HepG2 (cell line): ENCODE measurements around the gene SPATA13. TPM values are rescaled to one million over a fixed set of nuclear protein-coding genes. Genes with fewer than 3 reads are reported as not detected.

ENCODE experiments used
- ATAC-seq: fragments of 200-7000 bp; cut with Tn5 transposase; 3 replicates; pipeline ENCODE4 v1.9.1; 2020; ENCODE audit warnings: mild to moderate bottlenecking, moderate library complexity
- BruUV-seq: library from RNA; stranded (reverse); fragments of 400-500 nt; replicated peaks from 2 replicates; lab custom pipeline; 2021; lab: Mats Ljungman, UMichigan
- CTCF ChIA-PET: fragments of 300-600 bp; formaldehyde crosslinking; extraction: SDS; loops from one replicate; lab custom pipeline; 2021; ENCODE audit warnings: low total read pairs, inconsistent platforms, low intra/inter-chr PET ratio; lab: Yijun Ruan, JAX
- POLR2A ChIA-PET: fragments of 350-600 bp; sonication (Branson Sonifier 250); formaldehyde crosslinking; loops from one replicate; lab custom pipeline; 2020; ENCODE audit warnings: antibody characterized with exemption, inconsistent platforms; lab: Yijun Ruan, JAX
- DNase-seq: peaks from one replicate; pipeline ENCODE4 v3.0.0-alpha.2; 2015; ENCODE audit warnings: low spot score
- FAIRE-seq: peaks from 3 replicates; lab custom pipeline; 2011; peaks lifted over from hg19 to GRCh38; lab: Jason Lieb, UNC
- H2AFZ ChIP-seq: one replicate; pipeline ENCODE4 v1.6.1; 2011; ENCODE audit warnings: low read length, inconsistent platforms
- H3K27ac ChIP-seq: fragments of 300-600 bp; 3 replicates; pipeline ENCODE4 v1.8.0; 2011; ENCODE audit warnings: mixed run types, mild to moderate bottlenecking, mixed read lengths, low read length, inconsistent platforms; ENCODE audit not compliant: insufficient read depth; ENCODE audit errors: extremely low read length
- H3K27me3 ChIP-seq, 2 experiments: fragments of 200-600 bp in 1 of 2; 2 replicates in 1 of 2; 3 replicates in 1 of 2; pipeline versions ENCODE4 v1.6.0 to v1.8.0; 2011; ENCODE audit warnings: low read length in 2 of 2, mild to moderate bottlenecking in 2 of 2, moderate library complexity in 2 of 2, inconsistent platforms in 1 of 2; ENCODE audit not compliant: insufficient read depth in 2 of 2, control insufficient read depth in 1 of 2
- H3K36me3 ChIP-seq, 2 experiments: fragments of 200-600 bp in 1 of 2; replicated peaks in 1 of 2; 2 replicates in 1 of 2; 3 replicates in 1 of 2; pipeline versions ENCODE4 v1.5.1 to v1.8.0; 2011; ENCODE audit warnings: low read length in 2 of 2, inconsistent platforms in 1 of 2; ENCODE audit not compliant: insufficient read depth in 2 of 2, control insufficient read depth in 1 of 2
- H3K4me1 ChIP-seq: 2 replicates; pipeline ENCODE4 v1.5.1; 2012; ENCODE audit warnings: low read length, inconsistent platforms; ENCODE audit not compliant: insufficient read depth
- H3K4me2 ChIP-seq: 2 replicates; pipeline ENCODE4 v1.6.0; 2011; ENCODE audit warnings: low read depth, low read length, inconsistent platforms
- H3K4me3 ChIP-seq, 3 experiments: fragments of 200-600 bp in 1 of 3; sonication (generic), shearing (Covaris generic) in 1 of 3; replicated peaks in 1 of 3; 2 replicates each; pipeline ENCODE4 v1.5.1; 2011 to 2016; ENCODE audit warnings: low read length in 3 of 3, inconsistent platforms in 2 of 3, low read depth in 2 of 3, mild to moderate bottlenecking in 2 of 3, control low read depth in 1 of 3, mixed read lengths in 1 of 3; ENCODE audit not compliant: insufficient read depth in 1 of 3
- H3K79me2 ChIP-seq: one replicate; pipeline ENCODE4 v1.6.1; 2011; ENCODE audit warnings: low read length, inconsistent platforms; ENCODE audit not compliant: insufficient read depth
- H3K9ac ChIP-seq: 2 replicates; pipeline ENCODE4 v1.6.0; 2011; ENCODE audit warnings: mild to moderate bottlenecking, low read depth, low read length, inconsistent platforms; ENCODE audit not compliant: insufficient read depth
- H3K9me3 ChIP-seq: 2 replicates; pipeline ENCODE4 v1.5.1; 2012; ENCODE audit warnings: mild to moderate bottlenecking, low read length
- H4K20me1 ChIP-seq: 2 replicates; pipeline ENCODE4 v1.6.0; 2011; ENCODE audit warnings: inconsistent platforms, mild to moderate bottlenecking, low read length, moderate library complexity; ENCODE audit not compliant: insufficient read depth
- MAFK ChIP-seq, 2 experiments: IDR thresholded peaks in 1 of 2; conservative IDR thresholded peaks in 1 of 2; 2 replicates each; pipeline ENCODE4 v1.6.1; 2011; ENCODE audit warnings: improper control_type of control experiment in 2 of 2, low read length in 2 of 2
- NRL ChIP-seq: sonication (generic); formaldehyde crosslinking; IDR thresholded peaks from 2 replicates; pipeline ENCODE4 v1.5.0; 2020; ENCODE audit warnings: missing genetic modification reagents, mild to moderate bottlenecking, moderate library complexity, borderline replicate concordance
- PHB2 ChIP-seq: fragments of 450-650 bp; IDR thresholded peaks from 2 replicates; pipeline ENCODE4 v1.6.1; 2018; ENCODE audit not compliant: partially characterized antibody
- SRSF9 ChIP-seq: fragments of 200-400 bp; formaldehyde crosslinking; IDR thresholded peaks from 2 replicates; pipeline ENCODE4 v1.6.1; 2018; ENCODE audit warnings: borderline replicate concordance, mild to moderate bottlenecking, low read depth, low read length; ENCODE audit not compliant: insufficient read depth, poor library complexity, severe bottlenecking
- XRCC5 ChIP-seq: fragments of 200-400 bp; formaldehyde crosslinking; optimal IDR thresholded peaks from 2 replicates; pipeline ENCODE3; 2017; ENCODE audit warnings: mild to moderate bottlenecking, low read length
- ZNF160 ChIP-seq: sonication (generic); formaldehyde crosslinking; IDR thresholded peaks from 2 replicates; pipeline ENCODE4 v1.8.0; 2022; ENCODE audit warnings: mild to moderate bottlenecking, inconsistent platforms, missing genetic modification reagents
- ZNF260 ChIP-seq: sonication (generic); formaldehyde crosslinking; IDR thresholded peaks from 2 replicates; pipeline ENCODE4 v1.4.0; 2020; ENCODE audit warnings: missing genetic modification reagents, low read depth, mild to moderate bottlenecking, borderline replicate concordance
- WGBS: methylation state at CpG from one replicate; pipeline ENCODE4 v1.1.6; 2017; ENCODE audit warnings: low lambda C conversion rate; 5-methylcytosine and 5-hydroxymethylcytosine counted together
- in situ Hi-C: cut with HindIII; loops from 2 replicates; pipeline ENCODE4 v1.10.0; 2017; ENCODE audit warnings: low pct_unique_long_range_greater_than_20kb; ENCODE audit not compliant: extremely low pct_ligation_motif_present
- intact Hi-C: fragments of 100-400 bp; cut with micrococcal nuclease; formaldehyde crosslinking; loops from one replicate; pipeline ENCODE4 v1.10.0; 2022; ENCODE audit not compliant: unreplicated experiment
- polyA plus RNA-seq, 8 experiments: library from polyadenylated mRNA; depleted of rRNA in 3 of 8; stranded (reverse) in 7 of 8; unstranded in 1 of 8; fragments of >200 nt; fragmentation: Illumina TruSeq in 4 of 8; extraction: Trizol in 4 of 8; gene quantifications; 2 replicates each; pipeline versions ENCODE4 v1.2.1 to v1.2.3, GENCODE V29; 2011 to 2016; ENCODE audit warnings: low read depth in 4 of 8, missing spikeins in 1 of 8, mixed read lengths in 1 of 8; ENCODE audit not compliant: insufficient read depth in 1 of 8
- total RNA-seq, 5 experiments: library from RNA; depleted of rRNA; stranded (reverse); fragments of >200 nt; fragmentation: Illumina TruSeq; extraction: Trizol; gene quantifications; 2 replicates each; pipeline ENCODE4 v1.2.3, GENCODE V29; 2016; ENCODE audit warnings: low read depth in 1 of 5

SPATA13 gene
- total and polyA plus RNA-seq, 2 of the 13 experiments (the other 11 are each of a cell fraction or from before 2014, with no cell fraction given): 11.3 to 14.2 TPM

DNA sequence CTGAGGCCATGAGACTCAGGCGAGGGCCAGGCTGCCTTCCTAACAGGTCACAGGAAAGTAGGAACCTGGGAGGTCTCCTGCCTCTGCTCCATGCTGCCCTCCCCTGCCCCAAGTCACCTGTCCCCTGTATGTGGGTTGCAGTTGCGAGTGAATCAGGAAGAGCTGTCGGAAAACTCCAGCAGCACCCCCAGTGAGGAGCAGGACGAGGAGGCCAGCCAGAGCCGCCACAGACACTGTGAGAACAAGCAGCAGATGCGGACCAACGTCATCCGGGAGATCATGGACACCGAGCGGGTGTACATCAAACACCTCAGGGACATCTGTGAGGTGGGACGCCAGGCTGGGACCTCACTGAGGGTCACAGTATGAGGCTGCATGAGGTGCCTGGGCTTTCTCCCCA lies 126.1 kb downstream of the SPATA13 start:
- H3K4me2 ChIP-seq: no peak overlapping the region
- no peak overlapping the region for H2AFZ ChIP-seq
- H3K27me3 ChIP-seq: no peaks in the 10 kb centered on the region
- H3K79me2 ChIP-seq: no peaks in the 10 kb centered on the region
- no peak for DNase-seq
- H3K36me3 ChIP-seq: peaks cover 26 to 64% of the 10 kb centered on the region in 2 experiments
- POLR2A ChIA-PET: no interaction called here
- no peaks in the 10 kb centered on the region for H3K9me3 ChIP-seq
- no peak overlapping the region for H3K27ac ChIP-seq
- no peak for FAIRE-seq
- CTCF ChIA-PET: no interaction called here
- ATAC-seq: no peak
- H4K20me1 ChIP-seq: peaks cover 3% of the 10 kb centered on the region; the same call in 1 of the 2 replicates
- 96% methylated on average over 7 of the region's 11 CpGs for WGBS
- in situ Hi-C loops (no loop called here), intact Hi-C loops (no loop called here)
- no peak for TF ChIP-seq ZNF260 (CRISPR knock-in tag)
- TF ChIP-seq ZNF160 (CRISPR knock-in tag): no peak
- no peak for TF ChIP-seq PHB2
- BruUV-seq: no TSS peak
- H3K4me3 ChIP-seq: no peak overlapping the region
- no peak overlapping the region for H3K9ac ChIP-seq
- H3K4me1 ChIP-seq: no peaks in the 10 kb centered on the region

DNA sequence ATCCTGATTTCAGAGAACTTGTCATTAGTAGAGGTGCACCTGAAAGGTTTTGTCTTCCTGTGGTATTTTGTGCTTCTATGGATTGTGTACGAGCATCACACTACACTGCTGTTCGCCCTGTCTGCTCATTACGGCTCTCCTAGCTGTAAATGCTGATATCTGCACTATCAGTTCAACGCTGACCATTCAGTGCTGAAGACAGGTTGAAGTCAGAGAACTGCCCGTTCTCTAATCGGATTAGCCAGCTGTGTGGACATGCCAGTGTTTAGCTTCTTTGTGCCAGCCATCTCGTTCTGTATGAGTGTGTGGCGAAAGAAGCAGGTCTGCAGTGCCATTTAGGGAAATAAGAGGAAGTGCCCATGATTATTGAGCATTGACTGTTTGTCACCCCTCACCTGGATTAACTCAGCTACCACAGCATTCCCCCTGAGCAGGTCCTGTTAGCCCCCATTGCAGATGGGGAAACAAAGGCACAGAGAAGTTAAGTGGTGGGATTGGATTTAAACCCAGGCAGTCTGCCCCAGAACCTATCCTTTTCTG lies 127.3 kb downstream of the SPATA13 start:
- in situ Hi-C loops (no loop called here), intact Hi-C loops (no loop called here)
- Histone ChIP-seq H3K9ac (no peak overlapping the region), H3K79me2 (no peaks in the 10 kb centered on the region), H3K4me2 (no peak overlapping the region), H3K4me1 (no peaks in the 10 kb centered on the region), H4K20me1 (0 out of 2 replicates have a peak, but pooled peaks cover 1% of the 10 kb centered on the region), H3K9me3 (no peaks in the 10 kb centered on the region), H2AFZ (no peak overlapping the region), H3K27ac (no peak overlapping the region)
- no TSS peak for BruUV-seq
- 96% methylated on average over 8 of the region's 8 CpGs for WGBS
- POLR2A ChIA-PET: no interaction called here
- DNase-seq (no peak), FAIRE-seq (no peak)
- TF ChIP-seq NRL: no peak
- TF ChIP-seq XRCC5: no peak
- TF ChIP-seq SRSF9: no peak
- TF ChIP-seq MAFK (conservative IDR thresholded peaks at IDR 0.05 in 1 of 2, IDR thresholded peaks at IDR 0.05 in 1 of 2; ENCODE audit: low read length in 2 of 2): 0 out of 4 replicates have a peak, but pooled peaks of 1 of the 2 experiments have one; percentile 7
- TF ChIP-seq, all 625 proteins: peak for 1
- no peak for ATAC-seq
- Histone ChIP-seq H3K27me3 (no peaks in the 10 kb centered on the region), H3K36me3 (peaks cover 31 to 72% of the 10 kb centered on the region in 2 experiments), H3K4me3 (no peak overlapping the region)
- CTCF ChIA-PET: no interaction called here
